K562 (cell line): Measurements from ENCODE around the gene ATP5PO. TPM values are rescaled to one million over a fixed set of nuclear protein-coding genes. Genes with fewer than 3 reads are reported as not detected.

Experiments
- ATAC-seq: fragments of 200-7000 bp; cut with Tn5 transposase; 3 replicates; pipeline ENCODE4 v1.9.1; 2020; ENCODE audit warnings: moderate library complexity
- BruUV-seq: library from RNA; stranded (reverse); fragments of 400-500 nt; replicated peaks from 2 replicates; lab custom pipeline; 2021; lab: Mats Ljungman, UMichigan
- CTCF ChIA-PET: fragments of 300-600 bp; formaldehyde crosslinking; extraction: SDS; loops from one replicate; lab custom pipeline; 2021; ENCODE audit warnings: low intra/inter-chr PET ratio; lab: Yijun Ruan, JAX
- POLR2A ChIA-PET: fragments of 300-600, 350-650 bp; sonication (Branson Sonifier 250); formaldehyde crosslinking; extraction: SDS; loops from one replicate; lab custom pipeline; 2021; ENCODE audit warnings: antibody characterized with exemption, inconsistent platforms; lab: Yijun Ruan, JAX
- DNase-seq, 4 experiments: peaks; one replicate each; pipeline versions ENCODE4 v3.0.0 to v3.0.0-alpha.2; 2011 to 2018; ENCODE audit warnings: low spot score in 3 of 4, mixed read lengths in 3 of 4; ENCODE audit errors: extremely low read depth in 1 of 4
- FAIRE-seq: peaks from 2 replicates; lab custom pipeline; 2011; peaks lifted over from hg19 to GRCh38; lab: Jason Lieb, UNC
- H2AFZ ChIP-seq: 2 replicates; pipeline ENCODE4 v1.6.0; 2011; ENCODE audit warnings: low read depth, low read length, control low read depth, inconsistent platforms
- H3K27ac ChIP-seq: fragments of 200-600 bp; 3 replicates; pipeline ENCODE4 v1.8.0; 2011; ENCODE audit warnings: low read depth, mild to moderate bottlenecking, control low read depth, inconsistent platforms, low read length, moderate library complexity, mixed read lengths; ENCODE audit errors: extremely low read depth
- H3K27me3 ChIP-seq, 2 experiments: fragments of 300-600 bp in 1 of 2; 2 replicates in 1 of 2; 3 replicates in 1 of 2; pipeline versions ENCODE4 v1.6.0 to v1.8.0; 2011; ENCODE audit warnings: inconsistent platforms in 2 of 2, low read length in 2 of 2, mild to moderate bottlenecking in 1 of 2, mixed read lengths in 1 of 2, moderate library complexity in 1 of 2; ENCODE audit not compliant: control insufficient read depth in 2 of 2, insufficient read depth in 2 of 2
- H3K36me3 ChIP-seq: fragments of 300-600 bp; 3 replicates; pipeline ENCODE4 v1.8.0; 2011; ENCODE audit warnings: mild to moderate bottlenecking, low read length, inconsistent platforms; ENCODE audit not compliant: control insufficient read depth, insufficient read depth
- H3K4me1 ChIP-seq, 2 experiments: fragments of 200-600 bp in 1 of 2; replicated peaks in 1 of 2; 2 replicates in 1 of 2; 3 replicates in 1 of 2; pipeline versions ENCODE4 v1.5.1 to v1.8.0; 2011; ENCODE audit warnings: inconsistent platforms in 2 of 2, low read length in 2 of 2, mild to moderate bottlenecking in 1 of 2, mixed read lengths in 1 of 2, moderate library complexity in 1 of 2; ENCODE audit not compliant: control insufficient read depth in 2 of 2, insufficient read depth in 2 of 2
- H3K4me2 ChIP-seq: 2 replicates; pipeline ENCODE4 v1.6.1; 2011; ENCODE audit warnings: low read length, control low read depth, inconsistent platforms, mixed read lengths; ENCODE audit not compliant: insufficient read depth
- H3K4me3 ChIP-seq: fragments of 200-600 bp; sonication (generic), shearing (Covaris generic); 2 replicates; pipeline ENCODE4 v1.5.1; 2016; ENCODE audit warnings: control low read depth, inconsistent platforms
- H3K79me2 ChIP-seq: fragments of 200-600 bp; 3 replicates; pipeline ENCODE4 v1.8.0; 2011; ENCODE audit warnings: low read length, inconsistent platforms; ENCODE audit not compliant: control insufficient read depth, insufficient read depth
- H3K9ac ChIP-seq, 2 experiments: 2 replicates each; pipeline versions ENCODE4 v1.6.0 to v1.6.1; 2011; ENCODE audit warnings: low read depth in 2 of 2, low read length in 2 of 2, control low read depth in 1 of 2, inconsistent platforms in 1 of 2, mild to moderate bottlenecking in 1 of 2, mixed read lengths in 1 of 2; ENCODE audit not compliant: insufficient read depth in 1 of 2
- H3K9me1 ChIP-seq: one replicate; pipeline ENCODE4 v1.6.0; 2011; ENCODE audit warnings: inconsistent platforms, mild to moderate bottlenecking, low read length, moderate library complexity; ENCODE audit not compliant: control insufficient read depth, insufficient read depth
- H3K9me3 ChIP-seq: replicated peaks from 2 replicates; pipeline ENCODE4 v1.5.1; 2011; ENCODE audit warnings: low read depth, low read length, inconsistent platforms; ENCODE audit not compliant: control insufficient read depth, insufficient read depth
- H4K20me1 ChIP-seq: replicated peaks from 2 replicates; pipeline ENCODE4 v1.6.1; 2011; ENCODE audit warnings: low read length, inconsistent platforms, mixed read lengths; ENCODE audit not compliant: control insufficient read depth, insufficient read depth
- BACH1 ChIP-seq: fragments of 200-800 bp; sonication (Bioruptor generic); IDR thresholded peaks from 2 replicates; pipeline ENCODE4 v1.6.1; 2016; ENCODE audit warnings: missing genetic modification characterization, missing compliant biosample characterization
- BHLHE40 ChIP-seq: IDR thresholded peaks from 2 replicates; pipeline ENCODE4 v1.6.1; 2011; ENCODE audit warnings: low read length, improper control_type of control experiment
- CREB3L1 ChIP-seq: fragments of 450-650 bp; IDR thresholded peaks from 2 replicates; pipeline ENCODE4 v1.6.1; 2014; ENCODE audit warnings: low read depth, mild to moderate bottlenecking, moderate library complexity, borderline replicate concordance
- DIDO1 ChIP-seq: fragments of 450-650 bp; IDR thresholded peaks from 2 replicates; pipeline ENCODE4 v1.6.1; 2016; ENCODE audit warnings: low read depth, missing biosample characterization, missing genetic modification characterization
- ETS1 ChIP-seq: conservative IDR thresholded peaks from 2 replicates; pipeline ENCODE4 v1.6.1; 2011; ENCODE audit warnings: low read depth, mild to moderate bottlenecking, low read length; ENCODE audit not compliant: control insufficient read depth
- EZH2 ChIP-seq: IDR thresholded peaks from 2 replicates; pipeline ENCODE4 v1.6.1; 2012; ENCODE audit warnings: low read depth, mild to moderate bottlenecking, inconsistent platforms, low read length, borderline replicate concordance
- HSF4 ChIP-seq: fragments of 250-450 bp; sonication (Bioruptor Pico); IDR thresholded peaks from 2 replicates; pipeline ENCODE4 v2.1.2; 2022; ENCODE audit warnings: mild to moderate bottlenecking, moderate library complexity, borderline replicate concordance
- MAFF ChIP-seq: IDR thresholded peaks from 2 replicates; pipeline ENCODE4 v1.6.1; 2012; ENCODE audit warnings: low read length, improper control_type of control experiment
- MAFG ChIP-seq: fragments of 450-650 bp; conservative IDR thresholded peaks from 2 replicates; pipeline ENCODE4 v1.6.1; 2016; ENCODE audit warnings: missing genetic modification characterization, missing compliant biosample characterization
- MCM3 ChIP-seq: fragments of 450-650 bp; IDR thresholded peaks from 2 replicates; pipeline ENCODE4 v1.6.1; 2016
- MCM5 ChIP-seq: fragments of 450-650 bp; IDR thresholded peaks from 2 replicates; pipeline ENCODE4 v1.6.1; 2016; ENCODE audit warnings: low read depth
- MED1 ChIP-seq: sonication (generic); formaldehyde crosslinking; IDR thresholded peaks from 2 replicates; pipeline ENCODE4 v1.8.1; 2023; ENCODE audit warnings: missing genetic modification reagents, borderline replicate concordance
- MYNN ChIP-seq, 2 experiments: sonication (generic); formaldehyde crosslinking in 1 of 2; IDR thresholded peaks; 2 replicates each; pipeline versions ENCODE4 v1.5.0 to v1.6.1; 2016 to 2020; ENCODE audit warnings: antibody characterized with exemption in 1 of 2, missing genetic modification reagents in 1 of 2
- SMAD1 ChIP-seq: fragments of 150-350 bp; IDR thresholded peaks from 2 replicates; pipeline ENCODE4 v1.6.1; 2014; ENCODE audit warnings: low read length, low read depth; ENCODE audit not compliant: partially characterized antibody
- SRF ChIP-seq, 2 experiments: fragments of 250-450, 450-650 bp in 1 of 2; sonication (Bioruptor Pico) in 1 of 2; sonication (generic) in 1 of 2; formaldehyde crosslinking; IDR thresholded peaks; 2 replicates each; pipeline versions ENCODE4 v1.5.0 to v1.5.1; 2020 to 2022; ENCODE audit warnings: mild to moderate bottlenecking in 1 of 2, missing genetic modification reagents in 1 of 2
- SRSF3 ChIP-seq: fragments of 200-400 bp; formaldehyde crosslinking; IDR thresholded peaks from 2 replicates; pipeline ENCODE4 v1.6.1; 2016; ENCODE audit warnings: mild to moderate bottlenecking, low read length, moderate library complexity; ENCODE audit not compliant: insufficient read depth
- ZBTB1 ChIP-seq: sonication (generic); formaldehyde crosslinking; IDR thresholded peaks from 2 replicates; pipeline ENCODE4 v1.8.1; 2023; ENCODE audit warnings: missing genetic modification reagents, low read depth, mild to moderate bottlenecking, borderline replicate concordance
- ZFP30 ChIP-seq: fragments of 250-450 bp; sonication (Bioruptor Pico); IDR thresholded peaks from 2 replicates; pipeline ENCODE4 v1.8.0; 2022; ENCODE audit warnings: moderate library complexity, mild to moderate bottlenecking, inconsistent platforms, borderline replicate concordance
- ZFX ChIP-seq: sonication (generic); formaldehyde crosslinking; IDR thresholded peaks from 2 replicates; pipeline ENCODE4 v1.8.0; 2022; ENCODE audit warnings: mild to moderate bottlenecking, missing genetic modification reagents, moderate library complexity
- ZNF197 ChIP-seq: fragments of 200-800 bp; sonication (Bioruptor generic); IDR thresholded peaks from 2 replicates; pipeline ENCODE4 v1.6.1; 2016; ENCODE audit warnings: low read depth, missing genetic modification characterization, missing compliant biosample characterization
- ZNF316 ChIP-seq: fragments of 450-650 bp; IDR thresholded peaks from 2 replicates; pipeline ENCODE4 v1.6.1; 2016
- WGBS: fragments of 100-300 bp; shearing (Covaris generic); methylation state at CpG from one replicate; pipeline ENCODE4 v1.1.6; 2016; ENCODE audit warnings: low coverage, mixed read lengths; ENCODE audit not compliant: insufficient coverage; ENCODE audit errors: missing lambda C conversion rate; 5-methylcytosine and 5-hydroxymethylcytosine counted together
- in situ Hi-C: fragments of 300-500 bp; cut with MboI; formaldehyde crosslinking; loops from 4 replicates; pipeline ENCODE4 v1.15.0; 2018; ENCODE audit warnings: inconsistent platforms, mixed read lengths
- intact Hi-C: fragments of 100-400 bp; cut with micrococcal nuclease; formaldehyde crosslinking; loops from 2 replicates; pipeline ENCODE4 v1.14.2; 2022
- polyA plus RNA-seq, 8 experiments: library from polyadenylated mRNA; depleted of rRNA in 4 of 8; stranded (reverse) in 5 of 8; unstranded in 3 of 8; fragments of >200 nt; fragmentation: Nextera tagmentation in 2 of 8; fragmentation: Illumina TruSeq in 1 of 8; extraction: Ambion mirVana in 2 of 8; extraction: Trizol in 1 of 8; gene quantifications; 2 replicates each; pipeline versions ENCODE4 v1.2.1 to v1.2.3, GENCODE V29; 2011 to 2014; ENCODE audit warnings: inconsistent platforms in 1 of 8, missing spikeins in 1 of 8
- total RNA-seq, 7 experiments: library from RNA; depleted of rRNA in 6 of 7; stranded (reverse); fragments of >200 nt in 6 of 7; fragmentation: Illumina TruSeq in 2 of 7; extraction: Trizol in 2 of 7; gene quantifications; 2 replicates each; pipeline versions ENCODE4 v1.2.1 to v1.2.3, GENCODE V29; 2011 to 2021; ENCODE audit warnings: low replicate concordance in 1 of 7

Gene ATP5PO
- total and polyA plus RNA-seq, 9 of the 15 experiments (the other 6 are each of a cell fraction or from before 2014, with no cell fraction given): 367 to 2,722 (median 808) TPM

- Histone ChIP-seq H3K4me2 (no peak overlapping the region), H3K79me2 (no peaks in the 10 kb centered on the region), H3K9ac (no peak overlapping the region), H4K20me1 (no peaks in the 10 kb centered on the region), H2AFZ (peak overlapping the region; percentile 48), H3K9me3 (no peaks in the 10 kb centered on the region), H3K9me1 (no peaks in the 10 kb centered on the region), H3K4me1 (0 out of 5 replicates have a peak, but pooled peaks cover 0 to 6% of the 10 kb centered on the region in 2 experiments), H3K27me3 (no peaks in the 10 kb centered on the region), H3K36me3 (no peaks in the 10 kb centered on the region), H3K27ac (no peak overlapping the region), H3K4me3 (no peak overlapping the region)
- POLR2A ChIA-PET: interaction anchor here (4.0 kb wide), 1 partner anchor 8 kb away, joined by 30 read pairs; no protein-coding TSS in a partner anchor
- intact Hi-C loops: no loop called here
- no peak for ATAC-seq
- no peak for FAIRE-seq
- DNase-seq: no peak
- 78% methylated on average over 15 of the region's 15 CpGs for WGBS
- in situ Hi-C loops: no loop called here
- no TSS peak for BruUV-seq
- CTCF ChIA-PET: no interaction called here
- TF ChIP-seq EZH2: no peak
- no peak for TF ChIP-seq ZNF197 (CRISPR knock-in tag)
- no peak for TF ChIP-seq BHLHE40
- TF ChIP-seq BACH1: no peak
- TF ChIP-seq SMAD1: no peak
- TF ChIP-seq SRF (CRISPR knock-in tag; IDR thresholded peaks at IDR 0.05): no peak
- TF ChIP-seq HSF4 (CRISPR knock-in tag): no peak
- no peak for TF ChIP-seq CREB3L1
- no peak for TF ChIP-seq ZFP30 (CRISPR knock-in tag)
- TF ChIP-seq ZFX: peak; percentile 48; the same call in 1 of the 2 replicates
- no peak for TF ChIP-seq MCM3
- TF ChIP-seq MYNN (IDR thresholded peaks at IDR 0.05): no peak
- no peak for TF ChIP-seq MYNN (CRISPR knock-in tag; IDR thresholded peaks at IDR 0.05)
- no peak for TF ChIP-seq SRSF3
- peak; percentile 97 for TF ChIP-seq ZNF316
- TF ChIP-seq MAFG (tag): peak; percentile 91
- no peak for TF ChIP-seq ZBTB1 (CRISPR knock-in tag)
- TF ChIP-seq DIDO1 (tag): no peak
- peak; percentile 96 for TF ChIP-seq MAFF
- no peak for TF ChIP-seq MCM5
- TF ChIP-seq ETS1: no peak
- no peak for TF ChIP-seq MED1
Measured at GRCh38 chr21:33940164-33940880, 24.7 kb upstream of the ATP5PO start.
